ENCODE data around the gene PEAK1.
"Not testable (repeated sequence)": the region's sequence is repeated elsewhere in the genome, so short reads cannot be mapped to it uniquely, and the experiment has no call there.

The PEAK1 gene

GRCh38 chr15:77180270-77180669 lies 239.6 kb downstream of the PEAK1 start:
- DNase-seq (ENCODE audit: low read depth) = no peak
- no peak overlapping the region for H3K4me3 ChIP-seq (ENCODE audit: control insufficient read depth, low read depth, low read length)
- TF ChIP-seq, protein P1, sequence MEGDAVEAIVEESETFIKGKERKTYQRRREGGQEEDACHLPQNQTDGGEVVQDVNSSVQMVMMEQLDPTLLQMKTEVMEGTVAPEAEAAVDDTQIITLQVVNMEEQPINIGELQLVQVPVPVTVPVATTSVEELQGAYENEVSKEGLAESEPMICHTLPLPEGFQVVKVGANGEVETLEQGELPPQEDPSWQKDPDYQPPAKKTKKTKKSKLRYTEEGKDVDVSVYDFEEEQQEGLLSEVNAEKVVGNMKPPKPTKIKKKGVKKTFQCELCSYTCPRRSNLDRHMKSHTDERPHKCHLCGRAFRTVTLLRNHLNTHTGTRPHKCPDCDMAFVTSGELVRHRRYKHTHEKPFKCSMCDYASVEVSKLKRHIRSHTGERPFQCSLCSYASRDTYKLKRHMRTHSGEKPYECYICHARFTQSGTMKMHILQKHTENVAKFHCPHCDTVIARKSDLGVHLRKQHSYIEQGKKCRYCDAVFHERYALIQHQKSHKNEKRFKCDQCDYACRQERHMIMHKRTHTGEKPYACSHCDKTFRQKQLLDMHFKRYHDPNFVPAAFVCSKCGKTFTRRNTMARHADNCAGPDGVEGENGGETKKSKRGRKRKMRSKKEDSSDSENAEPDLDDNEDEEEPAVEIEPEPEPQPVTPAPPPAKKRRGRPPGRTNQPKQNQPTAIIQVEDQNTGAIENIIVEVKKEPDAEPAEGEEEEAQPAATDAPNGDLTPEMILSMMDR (conservative IDR thresholded peaks at IDR 0.05; ENCODE audit: control insufficient read depth, insufficient read depth, low read depth, low read length) = no peak

DNA sequence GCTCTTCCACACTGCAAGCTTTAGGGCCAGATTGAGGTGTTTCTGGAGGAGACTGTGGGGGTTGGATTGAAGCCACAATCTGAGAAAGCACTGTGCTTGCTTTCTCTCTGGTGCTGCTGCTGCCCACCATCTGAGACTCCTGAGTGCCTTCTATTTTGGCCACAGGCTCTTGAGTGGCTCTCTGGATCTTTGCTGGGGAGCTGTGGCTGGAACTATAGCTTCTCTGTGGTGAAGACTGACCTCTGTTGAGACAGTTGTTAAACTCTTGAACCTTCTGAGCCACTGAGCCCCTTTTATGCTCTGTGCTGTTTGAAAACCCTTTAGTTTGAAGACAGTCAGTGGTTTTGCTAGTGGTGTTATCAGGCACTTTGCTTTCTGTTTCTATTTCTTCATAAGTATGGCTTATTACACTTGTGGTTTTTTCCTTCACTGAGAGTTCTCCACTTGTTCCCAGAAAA lies 240.3 kb downstream of the PEAK1 start:
- no peak for DNase-seq (ENCODE audit: low read depth)
- H3K4me3 ChIP-seq (ENCODE audit: control insufficient read depth, low read depth, low read length) = no peak overlapping the region

GRCh38 chr15:77178411-77178810 lies 241.5 kb downstream of the PEAK1 start:
- DNase-seq (ENCODE audit: low read depth) = no peak
- TF ChIP-seq, protein P1 (conservative IDR thresholded peaks at IDR 0.05; ENCODE audit: control insufficient read depth, insufficient read depth, low read depth, low read length) = no peak
- no peak overlapping the region for H3K4me3 ChIP-seq (ENCODE audit: control insufficient read depth, low read depth, low read length)

More for the DNA sequence above, 240.3 kb downstream of the PEAK1 start:
- TF ChIP-seq, protein P1 (conservative IDR thresholded peaks at IDR 0.05; ENCODE audit: control insufficient read depth, insufficient read depth, low read depth, low read length) = no peak

GRCh38 chr15:77176148-77176547 lies 243.8 kb downstream of the PEAK1 start:
- not testable (repeated sequence) for H3K4me3 ChIP-seq (ENCODE audit: control insufficient read depth, low read depth, low read length); DNase-seq (ENCODE audit: low read depth)

DNA sequence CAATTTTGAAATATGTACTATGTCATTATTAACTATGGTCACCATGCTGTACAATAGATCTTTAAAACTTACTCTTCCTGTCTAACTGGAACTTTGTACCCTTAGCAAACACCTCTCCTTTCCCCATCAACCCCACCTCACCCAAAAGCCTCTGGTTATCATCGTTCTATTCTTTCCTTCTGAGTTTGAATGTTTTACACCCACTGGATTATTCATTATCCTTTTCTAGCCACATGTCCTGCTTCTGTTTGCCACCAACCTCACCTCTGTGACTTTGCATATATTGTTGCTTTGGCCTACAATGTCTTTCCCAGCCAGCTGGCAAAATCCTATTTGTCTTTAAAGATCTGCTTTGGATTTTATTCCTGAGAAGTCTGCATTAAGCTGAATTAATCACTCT lies 246.4 kb downstream of the PEAK1 start:
- H3K4me3 ChIP-seq (ENCODE audit: control insufficient read depth, low read depth, low read length) = no peak overlapping the region
- TF ChIP-seq, protein P1 (conservative IDR thresholded peaks at IDR 0.05; ENCODE audit: control insufficient read depth, insufficient read depth, low read depth, low read length) = no peak

DNA sequence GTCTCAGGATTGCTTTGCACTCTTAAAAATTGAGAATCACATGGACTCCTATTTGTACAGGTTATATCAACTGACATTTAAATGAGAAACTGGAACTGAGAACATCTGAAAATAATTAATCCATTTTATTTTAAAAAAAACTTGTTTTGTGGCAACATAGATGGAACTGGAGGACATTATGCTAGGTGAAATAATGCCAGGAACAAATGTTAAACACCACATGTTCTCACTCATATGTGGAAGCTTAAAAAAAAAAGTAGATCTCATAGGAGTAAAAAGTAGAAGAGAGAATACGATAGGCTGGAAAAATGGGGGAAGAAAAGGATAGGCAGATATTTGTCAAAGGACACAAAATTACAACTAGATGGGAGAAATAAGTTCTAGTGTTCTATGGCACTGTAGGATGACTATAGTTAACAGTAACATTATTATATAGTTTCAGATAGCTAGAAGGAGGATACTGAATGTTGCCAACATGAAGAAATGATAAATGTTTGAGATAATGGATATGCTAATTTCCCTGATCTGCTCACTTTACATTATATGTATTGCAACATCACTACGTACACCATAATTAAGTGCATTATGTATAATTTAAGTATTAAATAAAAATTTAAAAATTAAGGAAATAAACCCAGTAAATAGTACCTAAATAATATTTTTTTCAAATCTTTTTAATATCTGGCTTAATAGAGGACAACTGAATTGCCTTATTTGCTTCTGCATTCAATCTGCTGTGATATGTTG lies 248.5 kb downstream of the PEAK1 start:
- H3K4me3 ChIP-seq (ENCODE audit: control insufficient read depth, low read depth, low read length) = no peak overlapping the region
- no peak for DNase-seq (ENCODE audit: low read depth)
- TF ChIP-seq, protein P1 (conservative IDR thresholded peaks at IDR 0.05; ENCODE audit: control insufficient read depth, insufficient read depth, low read depth, low read length) = no peak

More for the DNA sequence above, 246.4 kb downstream of the PEAK1 start:
- DNase-seq (ENCODE audit: low read depth) = no peak

DNA sequence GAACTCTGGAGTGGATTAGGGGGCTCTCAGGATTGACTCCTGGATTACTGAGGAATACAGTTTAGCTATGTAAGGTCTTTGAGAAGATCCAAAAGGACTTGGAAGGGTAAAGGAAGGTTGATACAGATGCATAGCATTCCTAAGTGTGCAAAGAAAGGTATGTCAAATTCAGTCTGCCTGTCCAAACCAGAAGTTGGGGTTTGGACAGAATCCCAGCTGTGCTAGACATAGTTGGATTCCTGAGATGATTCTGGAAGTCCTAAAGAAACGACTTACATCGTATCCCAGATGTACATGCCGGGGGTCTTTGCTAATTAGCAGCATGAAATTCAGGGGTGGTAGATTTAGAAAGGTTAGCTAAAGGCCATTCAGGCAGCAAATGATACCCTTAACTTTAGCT lies 251.3 kb downstream of the PEAK1 start:
- DNase-seq (ENCODE audit: low read depth) = no peak
- H3K4me3 ChIP-seq (ENCODE audit: control insufficient read depth, low read depth, low read length) = no peak overlapping the region
- TF ChIP-seq, protein P1 (conservative IDR thresholded peaks at IDR 0.05; ENCODE audit: control insufficient read depth, insufficient read depth, low read depth, low read length) = no peak
